ENCODE data around the gene TOP2A.

The TOP2A gene

DNA sequence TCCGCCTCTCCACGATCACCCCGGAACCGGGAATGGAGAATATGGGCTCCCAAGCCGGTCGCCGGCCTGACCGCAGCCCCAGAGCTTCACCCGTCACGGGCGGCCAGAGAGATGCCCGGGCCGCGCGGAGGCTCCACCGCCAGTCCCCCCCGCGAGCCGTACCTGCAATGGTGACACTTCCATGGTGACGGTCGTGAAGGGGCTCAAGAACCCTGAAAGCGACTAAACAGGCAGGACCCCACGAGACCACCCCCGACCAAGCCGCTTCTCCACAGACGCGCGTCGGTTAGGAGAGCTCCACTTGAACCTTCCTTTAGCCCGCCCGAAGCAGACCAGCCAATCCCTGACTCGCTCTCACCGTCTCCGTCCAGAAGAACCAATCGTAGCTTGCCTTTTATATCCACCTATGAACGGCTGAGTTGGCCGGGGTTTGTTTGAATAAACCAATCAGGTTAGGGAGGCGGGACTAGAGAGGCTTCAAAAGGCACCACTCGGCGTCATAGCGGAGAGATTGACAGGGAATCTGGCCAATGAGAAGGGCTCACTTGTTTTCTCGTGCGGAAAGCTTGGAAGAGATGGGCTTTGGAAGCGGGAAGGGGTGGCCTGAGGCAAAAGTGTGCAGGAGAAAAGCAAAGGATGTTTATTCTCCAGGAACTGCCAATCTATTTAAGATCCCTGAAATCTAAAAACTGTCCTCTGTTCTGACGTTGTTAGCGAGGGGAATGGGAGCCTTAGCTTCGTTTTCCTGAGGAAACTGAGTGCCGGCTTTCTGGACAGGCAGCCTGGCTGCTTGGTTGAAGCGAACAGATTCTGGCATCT lies at the start of gene TOP2A:
TSS of gene TOP2A (minus strand) at position 288 of the 819 bp plus-strand sequence. CDS start at position 183, 105 bp downstream.
- TF ChIP-seq ZFX (IDR thresholded peaks at IDR 0.05; ENCODE audit: borderline replicate concordance) (no peak), CTCF (IDR thresholded peaks at IDR 0.05) (no peak; the same call in 1 of the 2 replicates)
- H3K27ac ChIP-seq = peak within 1 kb of the TSS; percentile 87

GRCh38 chr17:40467281-40467867 lies 49.7 kb upstream of the TOP2A start:
- TF ChIP-seq ZFX (IDR thresholded peaks at IDR 0.05; ENCODE audit: borderline replicate concordance) = no peak
- no peak for TF ChIP-seq CTCF (IDR thresholded peaks at IDR 0.05)
- H3K27ac ChIP-seq = no peak overlapping the region

- H3K27ac ChIP-seq = no peak overlapping the region
- TF ChIP-seq ZFX (IDR thresholded peaks at IDR 0.05; ENCODE audit: borderline replicate concordance) (no peak), CTCF (IDR thresholded peaks at IDR 0.05) (no peak)
Observed at GRCh38 chr17:40466298-40466971, 48.7 kb upstream of the TOP2A start.

DNA sequence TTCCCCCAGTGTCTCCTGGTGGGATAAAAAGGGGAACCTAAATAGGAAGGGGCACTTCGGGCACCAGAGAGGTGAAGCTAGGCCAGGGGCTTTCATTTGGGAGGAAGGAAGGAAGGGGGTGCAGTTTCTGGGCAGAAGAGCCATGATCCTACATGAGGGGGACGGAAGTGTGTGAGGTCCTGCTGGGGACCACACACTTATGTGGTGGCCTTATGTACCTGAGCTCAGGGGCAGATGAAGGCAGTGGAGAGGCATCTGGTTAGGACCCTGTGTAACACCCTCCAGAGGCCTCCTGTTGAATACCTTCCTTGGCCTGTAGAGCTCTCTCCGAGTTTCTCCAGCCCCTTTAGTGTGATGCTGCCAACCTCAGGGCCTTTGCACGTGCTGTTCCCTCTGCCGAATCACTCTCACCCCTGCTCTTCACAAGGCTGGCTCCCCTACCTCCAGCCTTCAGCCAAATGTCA lies 46.7 kb upstream of the TOP2A start:
- TF ChIP-seq CTCF (IDR thresholded peaks at IDR 0.05) (no peak), ZFX (IDR thresholded peaks at IDR 0.05; ENCODE audit: borderline replicate concordance) (no peak)
- no peak overlapping the region for H3K27ac ChIP-seq

- H3K27ac ChIP-seq = no peak overlapping the region
- TF ChIP-seq ZFX (IDR thresholded peaks at IDR 0.05; ENCODE audit: borderline replicate concordance) (no peak), CTCF (IDR thresholded peaks at IDR 0.05) (no peak)
Observed at GRCh38 chr17:40463122-40463550, 45.4 kb upstream of the TOP2A start.

GRCh38 chr17:40462343-40463121 lies 44.8 kb upstream of the TOP2A start:
- no peak for TF ChIP-seq ZFX (IDR thresholded peaks at IDR 0.05; ENCODE audit: borderline replicate concordance)
- no peak for TF ChIP-seq CTCF (IDR thresholded peaks at IDR 0.05)
- no peak overlapping the region for H3K27ac ChIP-seq

Data from 22Rv1 (cell line).